VCaP (cell line): Measurements from ENCODE around the gene ANKRD27.
"Not testable (repeated sequence)": the region's sequence is repeated elsewhere in the genome, so short reads cannot be mapped to it uniquely, and the experiment has no call there.

Source experiments
- H3K27ac ChIP-seq: fragments of 450-650 bp; 2 replicates; pipeline ENCODE4 v1.5.1; 2017
- CTCF ChIP-seq: fragments of 450-650 bp; conservative IDR thresholded peaks from 2 replicates; pipeline ENCODE4 v1.5.1; 2017; ENCODE audit warnings: mild to moderate bottlenecking, moderate library complexity

Gene ANKRD27

GRCh38 chr19:32674931-32675719 lies at the start of gene ANKRD27:
TSS of gene ANKRD27 (minus strand) at chr19:32675180. CDS start at chr19:32659015, 16,165 bp downstream.
- TF ChIP-seq CTCF, result no peak
- peak within 1 kb of the TSS; percentile 92 for H3K27ac ChIP-seq

GRCh38 chr19:32720936-32721250 lies 45.9 kb upstream of the ANKRD27 start:
- no peak overlapping the region for H3K27ac ChIP-seq
- no peak for TF ChIP-seq CTCF

- no peak for TF ChIP-seq CTCF
- H3K27ac ChIP-seq, result no peak overlapping the region
Observed at GRCh38 chr19:32720216-32720935, 45.4 kb upstream of the ANKRD27 start.

GRCh38 chr19:32719611-32720059 lies 44.7 kb upstream of the ANKRD27 start, which contains the start of gene TDRD12:
TSS of gene TDRD12 (plus strand) at chr19:32719767. CDS start at chr19:32720073, 306 bp downstream.
- peak; percentile 15; the same call in 1 of the 2 replicates for TF ChIP-seq CTCF

GRCh38 chr19:32718286-32718685 lies 43.3 kb upstream of the ANKRD27 start:
- peak overlapping the region; percentile 24 for H3K27ac ChIP-seq
- no peak for TF ChIP-seq CTCF

More at GRCh38 chr19:32719611-32720059, 44.7 kb upstream of the ANKRD27 start, which contains the start of gene TDRD12:
- H3K27ac ChIP-seq, result peak within 1 kb of the TSS; percentile 24

GRCh38 chr19:32717496-32717895 lies 42.5 kb upstream of the ANKRD27 start:
- H3K27ac ChIP-seq, result peak overlapping the region; percentile 24
- TF ChIP-seq CTCF, result no peak

- H3K27ac ChIP-seq, result not testable (repeated sequence)
Observed at GRCh38 chr19:32716203-32716602, 41.2 kb upstream of the ANKRD27 start.
